SIG-M5 treated with dmso at 0.1 percent for 504 hours (cell line): Measurements from ENCODE around the gene MBNL1.
"Not testable (repeated sequence)": the region's sequence is repeated elsewhere in the genome, so short reads cannot be mapped to it uniquely, and the experiment has no call there.

Source experiments
- DNase-seq: peaks from one replicate; lab custom pipeline; 2025; ENCODE audit not compliant: unreplicated experiment; lab: John Stamatoyannopoulos, UW

Gene MBNL1

GRCh38 chr3:152317184-152317583 is 48.5 kb downstream of the MBNL1 start:
- peak; percentile 32 for DNase-seq

- DNase-seq: no peak
Measured at GRCh38 chr3:152317956-152318355, 49.2 kb downstream of the MBNL1 start.

- DNase-seq: no peak
Measured at GRCh38 chr3:152318512-152318911, 49.8 kb downstream of the MBNL1 start.

- peak; percentile 28 for DNase-seq
Measured at GRCh38 chr3:152319256-152319655, 50.5 kb downstream of the MBNL1 start.

- DNase-seq: peak; percentile 39
Measured at GRCh38 chr3:152319831-152320617, 51.3 kb downstream of the MBNL1 start.

GRCh38 chr3:152321200-152321954 is 52.6 kb downstream of the MBNL1 start:
- no peak for DNase-seq

- DNase-seq: no peak
Measured at GRCh38 chr3:152321955-152322377, 53.2 kb downstream of the MBNL1 start.

- DNase-seq: peak; percentile 81
Measured at GRCh38 chr3:152322756-152323155, 54.0 kb downstream of the MBNL1 start.

GRCh38 chr3:152323834-152324233 is 55.1 kb downstream of the MBNL1 start:
- DNase-seq: no peak

GRCh38 chr3:152325136-152325535 is 56.4 kb downstream of the MBNL1 start:
- no peak for DNase-seq

- DNase-seq: no peak
Measured at GRCh38 chr3:152327203-152327602, 58.5 kb downstream of the MBNL1 start.

GRCh38 chr3:152328841-152329240 is 60.1 kb downstream of the MBNL1 start:
- peak; percentile 97 for DNase-seq

- no peak for DNase-seq
Measured at GRCh38 chr3:152330559-152330958, 61.8 kb downstream of the MBNL1 start.

GRCh38 chr3:152331018-152331541 is 62.4 kb downstream of the MBNL1 start:
- DNase-seq: peak; percentile 32

GRCh38 chr3:152331998-152332397 is 63.3 kb downstream of the MBNL1 start:
- DNase-seq: no peak

GRCh38 chr3:152333928-152334327 is 65.2 kb downstream of the MBNL1 start:
- no peak for DNase-seq

GRCh38 chr3:152334761-152335160 is 66.0 kb downstream of the MBNL1 start:
- no peak for DNase-seq

- no peak for DNase-seq
Measured at GRCh38 chr3:152335273-152335672, 66.5 kb downstream of the MBNL1 start.

GRCh38 chr3:152337337-152337736 is 68.6 kb downstream of the MBNL1 start:
- DNase-seq: not testable (repeated sequence)

GRCh38 chr3:152338159-152338720 is 69.5 kb downstream of the MBNL1 start:
- no peak for DNase-seq

GRCh38 chr3:152339881-152340505 is 71.3 kb downstream of the MBNL1 start:
- DNase-seq: no peak
